ENCODE measurements around the gene DCC. TPM values are rescaled to one million over a fixed set of nuclear protein-coding genes. Genes with fewer than 3 reads are reported as not detected.

The DCC gene
- total and polyA plus RNA-seq, 5 donors from 2014 or later: not detected

- Mint-ChIP-seq H3K27me3 (no peaks in the 10 kb centered on the region), H3K36me3 (no peaks in the 10 kb centered on the region), H3K9me3 (peaks cover 0 to 10% (median 5%) of the 10 kb centered on the region in 7 donors), H3K4me1 (no peaks in the 10 kb centered on the region), H3K27ac (no peak overlapping the region), H3K4me3 (no peak overlapping the region)
- Histone ChIP-seq H3K36me3 (ENCODE audit: control insufficient read depth, insufficient read depth, low read length) (no peaks in the 10 kb centered on the region), H3K9me3 (ENCODE audit: control insufficient read depth in 2 of 2, low read length in 2 of 2) (no peaks in the 10 kb centered on the region), H3K4me3 (ENCODE audit: low read depth, low read length) (no peak overlapping the region), H3K27ac (ENCODE audit: insufficient read depth, low read length, poor library complexity, severe bottlenecking) (no peak overlapping the region), H3K4me1 (ENCODE audit: control insufficient read depth, insufficient read depth, low read length, poor library complexity, severe bottlenecking) (no peaks in the 10 kb centered on the region), H3K27me3 (ENCODE audit: control insufficient read depth, insufficient read depth, low read length) (no peaks in the 10 kb centered on the region)
- DNase-seq: no peak
- no peak for ATAC-seq (ENCODE audit: low read depth in 2 of 2)
These were observed 93.8 kb downstream of the DCC start for GRCh38 chr18:52433797-52434196.

GRCh38 chr18:52435301-52435700 is 95.3 kb downstream of the DCC start:
- Mint-ChIP-seq H3K27ac (no peak overlapping the region), H3K4me1 (no peaks in the 10 kb centered on the region), H3K4me3 (no peak overlapping the region), H3K9me3 (peaks cover 0 to 10% (median 4%) of the 10 kb centered on the region in 7 donors), H3K27me3 (no peaks in the 10 kb centered on the region), H3K36me3 (no peaks in the 10 kb centered on the region)
- no peaks in the 10 kb centered on the region for H3K4me1 ChIP-seq (ENCODE audit: control insufficient read depth, insufficient read depth, low read length, poor library complexity, severe bottlenecking)
- H3K36me3 ChIP-seq (ENCODE audit: control insufficient read depth, insufficient read depth, low read length): no peaks in the 10 kb centered on the region
- no peaks in the 10 kb centered on the region for H3K9me3 ChIP-seq (ENCODE audit: control insufficient read depth in 2 of 2, low read length in 2 of 2)
- DNase-seq (no peak), ATAC-seq (ENCODE audit: low read depth in 2 of 2) (no peak)
- H3K27ac ChIP-seq (ENCODE audit: insufficient read depth, low read length, poor library complexity, severe bottlenecking): no peak overlapping the region
- no peak overlapping the region for H3K4me3 ChIP-seq (ENCODE audit: low read depth, low read length)
- H3K27me3 ChIP-seq (ENCODE audit: control insufficient read depth, insufficient read depth, low read length): no peaks in the 10 kb centered on the region

GRCh38 chr18:52437161-52437560 is 97.2 kb downstream of the DCC start:
- no peak overlapping the region for H3K27ac ChIP-seq (ENCODE audit: insufficient read depth, low read length, poor library complexity, severe bottlenecking)
- no peaks in the 10 kb centered on the region for H3K36me3 ChIP-seq (ENCODE audit: control insufficient read depth, insufficient read depth, low read length)
- Mint-ChIP-seq H3K4me1 (no peaks in the 10 kb centered on the region), H3K9me3 (peaks cover 0 to 10% (median 2%) of the 10 kb centered on the region in 7 donors), H3K4me3 (no peak overlapping the region), H3K27me3 (no peaks in the 10 kb centered on the region), H3K36me3 (no peaks in the 10 kb centered on the region), H3K27ac (no peak overlapping the region)
- H3K27me3 ChIP-seq (ENCODE audit: control insufficient read depth, insufficient read depth, low read length): no peaks in the 10 kb centered on the region
- ATAC-seq (ENCODE audit: low read depth in 2 of 2): no peak
- H3K4me3 ChIP-seq (ENCODE audit: low read depth, low read length): no peak overlapping the region
- H3K9me3 ChIP-seq (ENCODE audit: control insufficient read depth in 2 of 2, low read length in 2 of 2): no peaks in the 10 kb centered on the region
- DNase-seq: no peak
- no peaks in the 10 kb centered on the region for H3K4me1 ChIP-seq (ENCODE audit: control insufficient read depth, insufficient read depth, low read length, poor library complexity, severe bottlenecking)

DNA sequence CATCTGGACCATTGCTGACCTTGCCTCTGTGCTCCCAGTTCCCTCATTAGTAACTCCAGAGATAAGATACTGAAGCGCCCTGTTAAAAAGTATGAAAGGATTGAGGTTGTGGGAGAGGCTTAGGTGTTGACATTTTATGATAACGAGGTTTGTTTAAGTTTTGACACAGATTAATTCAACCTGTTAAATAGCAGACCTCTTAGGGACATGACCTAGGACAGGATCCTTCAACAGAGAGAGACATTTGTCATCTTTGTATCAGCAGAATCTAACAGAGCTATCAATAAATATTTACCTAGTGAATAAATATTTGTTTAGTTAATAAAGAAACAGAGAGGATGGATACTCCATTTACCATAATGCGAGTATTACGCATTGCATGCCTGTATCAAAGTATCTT is 99.5 kb downstream of the DCC start:
- Histone ChIP-seq H3K27me3 (ENCODE audit: control insufficient read depth, insufficient read depth, low read length) (no peaks in the 10 kb centered on the region), H3K4me1 (ENCODE audit: control insufficient read depth, insufficient read depth, low read length, poor library complexity, severe bottlenecking) (no peaks in the 10 kb centered on the region), H3K27ac (ENCODE audit: insufficient read depth, low read length, poor library complexity, severe bottlenecking) (no peak overlapping the region), H3K36me3 (ENCODE audit: control insufficient read depth, insufficient read depth, low read length) (no peaks in the 10 kb centered on the region), H3K4me3 (ENCODE audit: low read depth, low read length) (no peak overlapping the region), H3K9me3 (ENCODE audit: control insufficient read depth in 2 of 2, low read length in 2 of 2) (no peaks in the 10 kb centered on the region)
- H3K27me3 Mint-ChIP-seq: no peaks in the 10 kb centered on the region
- no peak for DNase-seq
- no peaks in the 10 kb centered on the region for H3K36me3 Mint-ChIP-seq
- no peak overlapping the region for H3K27ac Mint-ChIP-seq
- ATAC-seq (ENCODE audit: low read depth in 2 of 2): no peak
- H3K4me1 Mint-ChIP-seq: no peaks in the 10 kb centered on the region
- H3K4me3 Mint-ChIP-seq: no peak overlapping the region
- H3K9me3 Mint-ChIP-seq: peaks cover 0 to 10% (median 7%) of the 10 kb centered on the region in 7 donors

DNA sequence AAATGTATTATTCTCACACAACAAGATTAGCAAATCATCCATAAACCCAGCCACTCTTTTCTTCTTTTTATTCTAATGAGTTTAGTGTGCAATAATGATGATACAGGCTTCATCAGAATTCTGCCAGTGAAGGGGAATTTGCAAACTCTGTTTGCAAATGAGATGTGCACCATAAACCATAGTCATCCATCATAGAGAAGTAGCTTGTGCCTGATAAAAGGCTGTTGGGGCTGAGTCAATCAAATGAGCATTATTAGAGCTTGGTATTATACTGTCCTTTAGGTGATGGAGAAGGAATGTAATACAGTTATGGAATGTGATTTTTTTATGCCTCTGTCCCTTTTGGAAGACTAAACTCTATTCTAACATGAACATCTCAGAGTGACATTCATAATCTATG is 101.8 kb downstream of the DCC start:
- Histone ChIP-seq H3K36me3 (ENCODE audit: control insufficient read depth, insufficient read depth, low read length) (no peaks in the 10 kb centered on the region), H3K27ac (ENCODE audit: insufficient read depth, low read length, poor library complexity, severe bottlenecking) (no peak overlapping the region), H3K4me3 (ENCODE audit: low read depth, low read length) (no peak overlapping the region), H3K9me3 (ENCODE audit: control insufficient read depth in 2 of 2, low read length in 2 of 2) (no peaks in the 10 kb centered on the region), H3K27me3 (ENCODE audit: control insufficient read depth, insufficient read depth, low read length) (no peaks in the 10 kb centered on the region), H3K4me1 (ENCODE audit: control insufficient read depth, insufficient read depth, low read length, poor library complexity, severe bottlenecking) (no peaks in the 10 kb centered on the region)
- ATAC-seq (ENCODE audit: low read depth in 2 of 2) (no peak), DNase-seq (no peak)
- no peaks in the 10 kb centered on the region for H3K27me3 Mint-ChIP-seq
- no peak overlapping the region for H3K27ac Mint-ChIP-seq
- no peaks in the 10 kb centered on the region for H3K36me3 Mint-ChIP-seq
- H3K4me3 Mint-ChIP-seq: no peak overlapping the region
- no peaks in the 10 kb centered on the region for H3K4me1 Mint-ChIP-seq
- peaks cover 0 to 14% (median 2%) of the 10 kb centered on the region in 7 donors for H3K9me3 Mint-ChIP-seq

DNA sequence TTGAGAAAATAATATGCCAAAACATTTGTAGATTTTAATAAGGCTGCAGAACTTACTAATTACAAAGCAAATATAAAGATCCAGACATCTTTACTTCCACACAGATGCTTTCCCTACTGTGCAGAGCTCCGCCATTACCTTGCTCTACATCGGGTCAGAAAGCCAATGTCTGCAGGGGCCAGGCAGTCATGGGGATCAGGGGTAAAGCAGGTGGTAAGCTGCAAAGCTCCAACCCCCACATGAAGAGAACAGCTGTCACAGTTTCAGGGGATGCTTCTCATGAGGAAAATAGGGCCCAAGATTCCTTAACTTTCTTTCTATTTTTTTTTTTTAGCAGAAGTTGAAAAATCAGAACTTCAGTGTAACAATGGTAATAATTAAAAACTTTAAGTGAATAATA is 102.7 kb downstream of the DCC start:
- Mint-ChIP-seq H3K4me1 (no peaks in the 10 kb centered on the region), H3K27ac (no peak overlapping the region), H3K36me3 (no peaks in the 10 kb centered on the region), H3K27me3 (no peaks in the 10 kb centered on the region), H3K9me3 (peaks cover 0 to 14% (median 2%) of the 10 kb centered on the region in 7 donors), H3K4me3 (no peak overlapping the region)
- no peaks in the 10 kb centered on the region for H3K27me3 ChIP-seq (ENCODE audit: control insufficient read depth, insufficient read depth, low read length)
- no peaks in the 10 kb centered on the region for H3K36me3 ChIP-seq (ENCODE audit: control insufficient read depth, insufficient read depth, low read length)
- DNase-seq (no peak), ATAC-seq (ENCODE audit: low read depth in 2 of 2) (no peak)
- no peaks in the 10 kb centered on the region for H3K4me1 ChIP-seq (ENCODE audit: control insufficient read depth, insufficient read depth, low read length, poor library complexity, severe bottlenecking)
- H3K9me3 ChIP-seq (ENCODE audit: control insufficient read depth in 2 of 2, low read length in 2 of 2): no peaks in the 10 kb centered on the region
- H3K27ac ChIP-seq (ENCODE audit: insufficient read depth, low read length, poor library complexity, severe bottlenecking): no peak overlapping the region
- no peak overlapping the region for H3K4me3 ChIP-seq (ENCODE audit: low read depth, low read length)

DNA sequence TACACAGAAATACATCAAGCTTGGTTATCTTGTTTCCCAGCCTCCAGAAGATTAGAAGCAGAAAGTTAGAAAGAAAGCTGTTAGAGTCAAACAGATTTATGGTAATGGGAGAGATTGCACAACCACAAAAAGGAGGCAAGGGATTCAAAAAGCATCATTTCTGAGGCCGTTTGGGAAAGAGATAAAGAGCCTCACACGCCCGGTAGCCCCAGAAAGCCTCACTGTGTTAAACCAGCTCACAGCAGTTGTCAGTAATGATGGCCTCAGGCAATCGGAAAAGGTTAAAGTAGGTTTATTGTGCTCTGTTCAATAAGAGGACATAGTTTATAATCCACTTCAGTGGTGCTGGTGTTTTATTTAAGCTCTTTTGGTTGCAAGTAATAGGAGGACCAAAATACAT is 111.3 kb downstream of the DCC start:
- Mint-ChIP-seq H3K36me3 (no peaks in the 10 kb centered on the region), H3K4me1 (no peaks in the 10 kb centered on the region), H3K27me3 (no peaks in the 10 kb centered on the region), H3K4me3 (no peak overlapping the region), H3K27ac (no peak overlapping the region), H3K9me3 (peaks cover 0 to 15% (median 5%) of the 10 kb centered on the region in 7 donors)
- Histone ChIP-seq H3K27me3 (ENCODE audit: control insufficient read depth, insufficient read depth, low read length) (no peaks in the 10 kb centered on the region), H3K9me3 (ENCODE audit: control insufficient read depth in 2 of 2, low read length in 2 of 2) (no peaks in the 10 kb centered on the region), H3K4me1 (ENCODE audit: control insufficient read depth, insufficient read depth, low read length, poor library complexity, severe bottlenecking) (no peaks in the 10 kb centered on the region), H3K36me3 (ENCODE audit: control insufficient read depth, insufficient read depth, low read length) (no peaks in the 10 kb centered on the region), H3K4me3 (ENCODE audit: low read depth, low read length) (no peak overlapping the region), H3K27ac (ENCODE audit: insufficient read depth, low read length, poor library complexity, severe bottlenecking) (no peak overlapping the region)
- DNase-seq (no peak), ATAC-seq (ENCODE audit: low read depth in 2 of 2) (no peak)

GRCh38 chr18:52451851-52452250 is 111.9 kb downstream of the DCC start:
- no peak overlapping the region for H3K4me3 ChIP-seq (ENCODE audit: low read depth, low read length)
- no peaks in the 10 kb centered on the region for H3K36me3 ChIP-seq (ENCODE audit: control insufficient read depth, insufficient read depth, low read length)
- Mint-ChIP-seq H3K27me3 (no peaks in the 10 kb centered on the region), H3K4me1 (no peaks in the 10 kb centered on the region), H3K4me3 (no peak overlapping the region), H3K27ac (peak overlapping the region in 1 of 3 donors; percentile 54), H3K36me3 (no peaks in the 10 kb centered on the region), H3K9me3 (peaks cover 0 to 11% (median 5%) of the 10 kb centered on the region in 7 donors)
- no peaks in the 10 kb centered on the region for H3K9me3 ChIP-seq (ENCODE audit: control insufficient read depth in 2 of 2, low read length in 2 of 2)
- no peaks in the 10 kb centered on the region for H3K4me1 ChIP-seq (ENCODE audit: control insufficient read depth, insufficient read depth, low read length, poor library complexity, severe bottlenecking)
- no peaks in the 10 kb centered on the region for H3K27me3 ChIP-seq (ENCODE audit: control insufficient read depth, insufficient read depth, low read length)
- H3K27ac ChIP-seq (ENCODE audit: insufficient read depth, low read length, poor library complexity, severe bottlenecking): no peak overlapping the region
- ATAC-seq (ENCODE audit: low read depth in 2 of 2) (no peak), DNase-seq (no peak)
